HEK293 (cell line): ENCODE results near the gene ERFE.

Experiments
- REST ChIP-seq: fragments of 450-650 bp; formaldehyde crosslinking; IDR thresholded peaks from 2 replicates; pipeline ENCODE4 v1.5.1; 2016; ENCODE audit warnings: missing biosample characterization, missing genetic modification characterization
- ZBTB7A ChIP-seq: fragments of 450-650 bp; formaldehyde crosslinking; IDR thresholded peaks from 2 replicates; pipeline ENCODE4 v1.5.1; 2016; ENCODE audit warnings: low read depth, missing biosample characterization, missing genetic modification characterization
- TF ChIP-seq, protein P1 (sequence below): fragments of 450-650 bp; formaldehyde crosslinking; IDR thresholded peaks from 2 replicates; pipeline ENCODE4 v1.5.1; 2016; ENCODE audit warnings: missing biosample characterization, missing genetic modification characterization

DNA sequence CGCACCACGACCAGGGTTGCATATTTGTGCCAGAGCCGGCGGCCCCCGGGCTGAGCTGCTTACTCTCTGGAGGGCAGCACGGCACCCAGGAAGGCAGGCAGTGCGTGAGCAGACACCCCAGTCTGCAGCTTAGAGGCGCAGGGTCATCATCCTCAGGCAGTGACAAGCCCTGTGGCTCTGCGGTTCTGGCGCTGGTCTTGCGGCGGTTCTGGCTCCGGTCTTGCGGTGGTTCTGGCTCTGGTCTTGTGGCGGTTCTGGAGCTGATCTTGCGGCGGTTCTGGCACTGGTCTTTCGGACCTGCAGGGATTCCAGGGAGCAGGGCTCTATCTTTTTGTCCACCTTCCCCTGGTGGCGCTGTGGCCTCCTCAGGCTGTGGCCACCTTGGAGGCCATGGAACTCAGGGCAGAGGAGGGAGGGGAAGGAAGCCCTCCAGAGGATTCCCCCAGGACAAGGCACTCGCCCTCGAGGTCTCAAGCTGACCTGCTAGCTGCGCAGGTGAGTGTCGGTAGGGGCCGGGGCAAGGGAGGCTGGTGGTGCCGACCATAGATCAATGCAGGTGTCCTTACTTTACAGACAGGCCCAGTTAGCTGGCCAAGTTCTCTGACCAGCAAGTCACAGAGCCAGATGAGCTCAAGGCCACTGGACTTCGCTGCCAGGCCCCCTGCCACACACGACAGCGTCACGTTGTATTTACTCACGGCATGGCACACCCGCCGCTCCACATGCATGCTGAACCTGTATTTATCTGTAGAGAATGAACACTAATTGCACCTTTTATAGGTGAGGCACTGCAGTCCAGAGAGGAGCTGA is 43.7 kb upstream of the ERFE start:
- no peak for TF ChIP-seq REST
- no peak for TF ChIP-seq ZBTB7A
- TF ChIP-seq, protein P1, sequence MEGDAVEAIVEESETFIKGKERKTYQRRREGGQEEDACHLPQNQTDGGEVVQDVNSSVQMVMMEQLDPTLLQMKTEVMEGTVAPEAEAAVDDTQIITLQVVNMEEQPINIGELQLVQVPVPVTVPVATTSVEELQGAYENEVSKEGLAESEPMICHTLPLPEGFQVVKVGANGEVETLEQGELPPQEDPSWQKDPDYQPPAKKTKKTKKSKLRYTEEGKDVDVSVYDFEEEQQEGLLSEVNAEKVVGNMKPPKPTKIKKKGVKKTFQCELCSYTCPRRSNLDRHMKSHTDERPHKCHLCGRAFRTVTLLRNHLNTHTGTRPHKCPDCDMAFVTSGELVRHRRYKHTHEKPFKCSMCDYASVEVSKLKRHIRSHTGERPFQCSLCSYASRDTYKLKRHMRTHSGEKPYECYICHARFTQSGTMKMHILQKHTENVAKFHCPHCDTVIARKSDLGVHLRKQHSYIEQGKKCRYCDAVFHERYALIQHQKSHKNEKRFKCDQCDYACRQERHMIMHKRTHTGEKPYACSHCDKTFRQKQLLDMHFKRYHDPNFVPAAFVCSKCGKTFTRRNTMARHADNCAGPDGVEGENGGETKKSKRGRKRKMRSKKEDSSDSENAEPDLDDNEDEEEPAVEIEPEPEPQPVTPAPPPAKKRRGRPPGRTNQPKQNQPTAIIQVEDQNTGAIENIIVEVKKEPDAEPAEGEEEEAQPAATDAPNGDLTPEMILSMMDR (tag by site-specific recombination) = no peak
